Mononuclear cell (primary cell): ENCODE results near the gene TAF1A. TPM values are rescaled to one million over a fixed set of nuclear protein-coding genes. Genes with fewer than 3 reads are reported as not detected.

Experiments
- H3K27me3 ChIP-seq: 2 replicates; pipeline ENCODE4 v1.6.0; 2011; ENCODE audit warnings: low read length, control low read depth; ENCODE audit not compliant: insufficient read depth
- H3K4me1 ChIP-seq: 2 replicates; pipeline ENCODE4 v1.5.1; 2011; ENCODE audit warnings: mild to moderate bottlenecking, low read length, control low read depth; ENCODE audit not compliant: insufficient read depth
- H3K4me3 ChIP-seq: 2 replicates; pipeline ENCODE4 v1.5.1; 2011; ENCODE audit warnings: mild to moderate bottlenecking, low read length, moderate library complexity
- H3K9me3 ChIP-seq: 2 replicates; pipeline ENCODE4 v1.5.1; 2011; ENCODE audit warnings: low read depth, mild to moderate bottlenecking, control low read depth, low read length
- total RNA-seq: library from RNA; depleted of rRNA; stranded (reverse); fragments of >200 nt; gene quantifications from one replicate; pipeline ENCODE4 v1.2.3, GENCODE V29; 2012

The TAF1A gene
- total RNA-seq, 1 donor = 8.3 TPM

DNA sequence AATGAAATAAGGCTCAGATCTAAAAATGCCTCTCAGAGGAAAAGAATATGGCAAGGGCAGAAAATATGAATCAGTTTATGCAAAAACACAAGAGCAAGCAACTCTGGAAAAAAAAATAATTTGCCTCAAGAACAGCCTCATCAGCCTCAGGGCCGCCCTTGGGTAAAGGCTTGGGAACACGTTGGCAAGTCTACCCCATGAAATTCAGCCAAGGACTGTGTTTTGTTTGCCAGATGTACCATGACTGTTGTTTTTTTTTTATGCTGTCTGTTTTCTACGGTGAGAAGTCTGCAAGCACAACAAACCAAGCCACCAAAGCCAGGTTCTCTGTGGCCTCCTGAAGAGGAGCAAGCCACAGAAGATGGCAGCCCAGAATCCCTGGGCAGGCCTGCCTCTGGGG is 59.8 kb downstream of the TAF1A start:
- Histone ChIP-seq H3K4me3 (no peak overlapping the region), H3K4me1 (no peaks in the 10 kb centered on the region)

DNA sequence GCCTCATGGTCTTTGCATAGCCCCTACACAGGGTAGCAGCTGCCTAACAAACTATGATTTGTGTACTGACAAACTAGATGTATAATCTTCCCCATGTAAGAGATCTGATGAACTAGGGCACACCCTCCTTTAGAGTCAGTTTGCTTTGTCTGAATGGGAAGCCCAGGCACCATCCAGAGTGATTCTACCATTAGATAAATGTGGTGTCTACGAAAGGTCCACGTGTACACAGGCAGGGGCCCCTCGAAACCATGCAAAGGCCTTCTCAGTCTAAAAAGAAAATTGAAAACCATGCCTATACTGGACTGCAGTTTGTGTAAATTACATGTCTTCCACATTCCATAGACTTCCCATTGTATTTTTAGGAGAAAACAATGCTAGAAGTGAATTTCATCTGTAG is 60.6 kb downstream of the TAF1A start:
- Histone ChIP-seq H3K27me3 (no peaks in the 10 kb centered on the region), H3K4me1 (no peaks in the 10 kb centered on the region), H3K9me3 (no peaks in the 10 kb centered on the region), H3K4me3 (no peak overlapping the region)

More for the DNA sequence above, 59.8 kb downstream of the TAF1A start:
- H3K9me3 ChIP-seq = no peaks in the 10 kb centered on the region
- no peaks in the 10 kb centered on the region for H3K27me3 ChIP-seq

DNA sequence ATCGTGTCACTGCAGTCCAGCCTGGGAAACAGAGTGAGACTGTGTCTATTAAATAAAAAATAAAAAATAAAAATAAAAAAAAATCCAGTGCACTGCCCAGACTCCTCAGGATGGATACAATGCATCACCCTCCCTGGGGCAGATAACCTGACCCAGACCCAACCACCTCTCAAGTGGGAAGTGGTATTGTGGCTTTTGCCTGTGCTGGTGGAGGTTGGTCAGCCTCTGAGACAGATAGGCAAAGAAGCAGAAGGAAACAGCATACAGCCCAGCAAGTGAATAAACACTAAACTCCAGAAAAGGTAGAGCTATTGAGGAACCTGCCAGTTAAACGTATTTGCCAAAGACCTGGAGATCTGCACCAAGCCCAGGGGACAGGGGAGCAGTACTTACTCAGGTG is 63.8 kb downstream of the TAF1A start:
- Histone ChIP-seq H3K9me3 (no peaks in the 10 kb centered on the region), H3K27me3 (no peaks in the 10 kb centered on the region), H3K4me1 (no peaks in the 10 kb centered on the region), H3K4me3 (no peak overlapping the region)

DNA sequence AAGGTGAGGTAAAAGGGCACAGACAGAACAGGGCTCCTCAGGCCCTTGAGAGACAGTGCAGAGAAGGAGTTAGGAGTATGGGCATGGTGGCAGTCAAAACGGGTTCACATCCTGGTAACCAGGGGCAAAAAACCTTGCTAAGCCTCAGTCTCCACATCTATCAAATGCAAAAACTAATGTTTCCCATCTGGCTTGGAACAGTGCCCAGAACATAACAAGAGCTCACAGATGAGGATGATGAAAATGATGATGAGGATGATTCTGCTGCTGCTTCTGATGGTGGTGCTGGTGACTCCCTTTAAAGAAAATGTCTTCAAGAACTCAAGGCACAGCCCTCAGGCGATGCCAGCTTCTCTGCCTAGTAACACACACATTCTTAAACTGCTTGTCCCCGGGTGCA is 65.9 kb downstream of the TAF1A start:
- Histone ChIP-seq H3K4me1 (no peaks in the 10 kb centered on the region), H3K4me3 (no peak overlapping the region)

DNA sequence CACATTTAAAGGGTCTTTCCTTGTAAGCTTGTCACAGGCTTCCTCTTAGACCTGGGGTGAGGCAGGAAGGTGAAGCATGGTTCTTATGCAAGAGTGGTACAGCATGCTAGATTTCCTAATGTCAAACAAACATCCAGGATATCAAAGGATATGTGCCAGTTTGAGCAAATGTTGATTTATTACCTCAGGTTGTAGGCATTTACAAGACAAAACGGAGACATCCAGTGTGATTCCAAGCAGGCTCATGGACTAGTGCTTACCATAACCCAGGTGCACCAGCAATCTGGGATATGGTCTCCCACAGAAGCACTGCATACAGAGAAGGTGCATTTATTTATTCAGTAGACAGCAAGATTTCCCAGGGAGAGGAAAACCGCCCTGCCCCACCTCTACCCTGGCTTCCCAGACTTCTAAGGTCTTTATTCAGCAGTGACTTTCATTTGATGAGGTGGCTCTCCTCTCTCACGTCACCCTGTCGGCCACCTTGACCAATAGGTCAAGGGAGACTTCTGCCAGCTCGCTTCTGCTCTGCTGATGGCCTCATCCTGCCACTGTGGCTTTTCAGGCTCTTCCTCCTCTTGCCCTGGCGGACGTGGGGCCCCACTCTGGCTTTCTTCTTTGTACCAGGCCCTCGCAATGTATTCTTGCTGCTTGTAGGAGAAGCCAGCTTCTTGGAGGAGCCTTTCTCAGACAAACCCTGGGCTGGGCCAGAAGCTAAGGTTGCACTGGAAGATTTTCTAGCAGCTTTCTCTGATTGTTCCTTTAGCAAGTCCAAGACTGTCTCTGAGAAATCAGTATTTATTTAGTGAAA is 67.4 kb downstream of the TAF1A start:
- Histone ChIP-seq H3K27me3 (no peaks in the 10 kb centered on the region), H3K9me3 (no peaks in the 10 kb centered on the region), H3K4me1 (no peaks in the 10 kb centered on the region), H3K4me3 (no peak overlapping the region)

More for the DNA sequence above, 65.9 kb downstream of the TAF1A start:
- Histone ChIP-seq H3K9me3 (no peaks in the 10 kb centered on the region), H3K27me3 (no peaks in the 10 kb centered on the region)

DNA sequence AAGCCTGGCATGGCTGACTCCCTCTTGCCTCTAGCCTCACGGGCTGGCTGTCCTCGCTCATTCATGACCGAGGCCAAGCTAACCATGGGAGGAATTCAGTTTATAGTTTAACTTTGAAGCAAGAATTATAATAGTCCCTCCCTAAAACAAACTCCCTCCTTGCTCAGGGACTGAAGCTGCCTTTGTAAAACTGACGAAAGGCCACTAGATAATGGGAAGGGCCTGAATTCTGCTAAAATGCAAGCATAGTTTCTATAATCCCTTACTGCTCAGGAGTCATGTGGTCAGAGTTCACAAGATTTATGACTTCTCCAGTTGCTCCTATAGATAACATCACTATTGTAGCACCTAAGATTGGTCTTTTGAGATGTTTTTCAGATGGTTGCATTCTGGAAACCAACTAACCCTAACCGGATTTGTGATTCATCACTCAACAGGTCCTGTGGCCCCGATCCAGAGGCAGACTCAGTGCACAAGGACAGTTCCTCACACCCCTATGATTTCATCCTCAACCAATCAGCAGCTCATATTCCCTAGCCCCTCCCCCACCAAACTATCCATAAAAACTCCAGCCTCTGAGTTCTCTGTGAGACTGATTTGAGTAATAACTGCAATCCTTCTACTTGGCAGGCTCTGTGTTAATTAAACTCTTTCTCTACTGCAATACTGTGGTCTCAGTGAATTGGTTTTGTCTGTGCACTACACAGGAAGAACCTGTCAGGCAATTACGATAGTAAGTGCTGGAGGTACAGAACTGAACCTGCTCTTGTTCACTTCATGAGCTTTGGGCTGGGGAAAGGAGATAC is 68.2 kb downstream of the TAF1A start:
- Histone ChIP-seq H3K4me3 (no peak overlapping the region), H3K27me3 (no peaks in the 10 kb centered on the region), H3K4me1 (no peaks in the 10 kb centered on the region), H3K9me3 (no peaks in the 10 kb centered on the region)

Other genes with a start within 250 kb of the TAF1A start
- not detected for gene HHIPL2, start 41.8 kb downstream of the TAF1A start, total RNA-seq
- 60.8 TPM for gene MIA3, start 28.2 kb upstream of the TAF1A start, total RNA-seq
- 22.6 TPM for gene AIDA, start 122.6 kb upstream of the TAF1A start, total RNA-seq
- gene BROX, start 122.6 kb upstream of the TAF1A start, total RNA-seq = 55.7 TPM
- gene FAM177B, start 147.3 kb upstream of the TAF1A start, total RNA-seq = 0.63 TPM
- 0.73 TPM for gene DISP1, start 225.1 kb upstream of the TAF1A start, total RNA-seq